Activated naive CD4-positive, alpha-beta T cell treated with anti-CD3 and anti-CD28 coated beads, Interleukin-2, amount 50 U/mL, for 16 hours (primary cell): ENCODE measurements around the gene HERPUD1.
"Not testable (repeated sequence)": the region's sequence is repeated elsewhere in the genome, so short reads cannot be mapped to it uniquely, and the experiment has no call there.

Experiments used
- DNase-seq: peaks from one replicate; pipeline ENCODE4 v3.0.0-alpha.2; 2020

HERPUD1 gene

GRCh38 chr16:56983211-56983751, 51.3 kb downstream of the HERPUD1 start:
- DNase-seq, result no peak

- no peak for DNase-seq
Measured at GRCh38 chr16:56984639-56985038, 52.7 kb downstream of the HERPUD1 start.

GRCh38 chr16:56985288-56985961, 53.5 kb downstream of the HERPUD1 start:
- DNase-seq, result no peak

- no peak for DNase-seq
Measured at GRCh38 chr16:56985962-56986360, 54.0 kb downstream of the HERPUD1 start.

- no peak for DNase-seq
Measured at GRCh38 chr16:56986361-56986760, 54.4 kb downstream of the HERPUD1 start.

GRCh38 chr16:56986908-56987307, 55.0 kb downstream of the HERPUD1 start:
- not testable (repeated sequence) for DNase-seq

- DNase-seq, result no peak
Measured at GRCh38 chr16:56987692-56988091, 55.8 kb downstream of the HERPUD1 start.

GRCh38 chr16:56988161-56988947, 56.4 kb downstream of the HERPUD1 start:
- DNase-seq, result no peak

- peak; percentile 95 for DNase-seq
Measured at GRCh38 chr16:56988948-56989945, 57.3 kb downstream of the HERPUD1 start, which contains the start of gene NLRC5. TSS of gene NLRC5 (plus strand) at chr16:56989557. CDS start at chr16:57020713, 31,156 bp downstream.

- DNase-seq, result no peak
Measured at GRCh38 chr16:56989988-56990387, 58.0 kb downstream of the HERPUD1 start.

- no peak for DNase-seq
Measured at GRCh38 chr16:56990407-56991286, 58.7 kb downstream of the HERPUD1 start.

GRCh38 chr16:56992431-56992830, 60.5 kb downstream of the HERPUD1 start:
- DNase-seq, result not testable (repeated sequence)

- DNase-seq, result no peak
Measured at GRCh38 chr16:56993204-56993603, 61.3 kb downstream of the HERPUD1 start.

GRCh38 chr16:56994311-56994710, 62.4 kb downstream of the HERPUD1 start:
- DNase-seq, result no peak
